ENCODE measurements around the gene PLEKHN1. TPM values are rescaled to one million over a fixed set of nuclear protein-coding genes. Genes with fewer than 3 reads are reported as not detected.

PLEKHN1 gene
- total RNA-seq, 2 donors from 2014 or later = 1.5 to 4.6 TPM

- no peak for DNase-seq
- H3K9me3 ChIP-seq (ENCODE audit: control insufficient read depth, low read length) = no peaks in the 10 kb centered on the region
- no peak overlapping the region for H3K9ac ChIP-seq (ENCODE audit: extremely low read depth, low read length, poor library complexity, severe bottlenecking)
- peaks cover 76% of the 10 kb centered on the region for H3K36me3 ChIP-seq (ENCODE audit: control insufficient read depth, insufficient read depth, low read length)
- no peak overlapping the region for H3K4me3 Mint-ChIP-seq
- H3K27me3 ChIP-seq (ENCODE audit: control insufficient read depth, insufficient read depth, low read length, poor library complexity, severe bottlenecking) = no peaks in the 10 kb centered on the region
- H3K4me1 ChIP-seq (ENCODE audit: control insufficient read depth, insufficient read depth, low read length) = no peaks in the 10 kb centered on the region
- H3K27me3 Mint-ChIP-seq (ENCODE audit: insufficient read depth) = no peaks in the 10 kb centered on the region
- H3K4me3 ChIP-seq (ENCODE audit: low read length) = no peak overlapping the region
- 88 to 92% methylated on average over 23 to 32 of the region's 32 CpGs for WGBS, 2 experiments (ENCODE audit: insufficient coverage in 1 of 2, insufficient read length in 1 of 2)
- TF ChIP-seq CTCF (conservative IDR thresholded peaks at IDR 0.05) = no peak
- H3K27ac ChIP-seq (ENCODE audit: low read depth, low read length) = no peak overlapping the region
- H3K36me3 Mint-ChIP-seq (ENCODE audit: low read depth) = peaks cover 65% of the 10 kb centered on the region
- H3K9me3 Mint-ChIP-seq = no peaks in the 10 kb centered on the region
- peaks cover 12% of the 10 kb centered on the region for H3K4me1 Mint-ChIP-seq
- H3K27ac Mint-ChIP-seq = no peak overlapping the region
Measured at GRCh38 chr1:953524-954320, 12.6 kb upstream of the PLEKHN1 start.

- H3K9me3 Mint-ChIP-seq = no peaks in the 10 kb centered on the region
- TF ChIP-seq CTCF (conservative IDR thresholded peaks at IDR 0.05) = no peak
- WGBS, 2 experiments (ENCODE audit: insufficient coverage in 1 of 2, insufficient read length in 1 of 2) = 90 to 94% methylated on average over 11 to 13 of the region's 13 CpGs
- Histone ChIP-seq H3K36me3 (ENCODE audit: control insufficient read depth, insufficient read depth, low read length) (peaks cover 64% of the 10 kb centered on the region), H3K9ac (ENCODE audit: extremely low read depth, low read length, poor library complexity, severe bottlenecking) (no peak overlapping the region), H3K27ac (ENCODE audit: low read depth, low read length) (no peak overlapping the region), H3K4me1 (ENCODE audit: control insufficient read depth, insufficient read depth, low read length) (no peaks in the 10 kb centered on the region), H3K9me3 (ENCODE audit: control insufficient read depth, low read length) (no peaks in the 10 kb centered on the region), H3K4me3 (ENCODE audit: low read length) (no peak overlapping the region), H3K27me3 (ENCODE audit: control insufficient read depth, insufficient read depth, low read length, poor library complexity, severe bottlenecking) (peaks cover 7% of the 10 kb centered on the region)
- peaks cover 55% of the 10 kb centered on the region for H3K36me3 Mint-ChIP-seq (ENCODE audit: low read depth)
- DNase-seq = no peak
- H3K27ac Mint-ChIP-seq = no peak overlapping the region
- peaks cover 12% of the 10 kb centered on the region for H3K4me1 Mint-ChIP-seq
- H3K27me3 Mint-ChIP-seq (ENCODE audit: insufficient read depth) = peaks cover 4% of the 10 kb centered on the region
- H3K4me3 Mint-ChIP-seq = no peak overlapping the region
Measured at GRCh38 chr1:954927-955326, 11.4 kb upstream of the PLEKHN1 start.

GRCh38 chr1:955474-955873 lies 10.8 kb upstream of the PLEKHN1 start:
- Mint-ChIP-seq H3K9me3 (no peaks in the 10 kb centered on the region), H3K4me3 (no peak overlapping the region), H3K36me3 (ENCODE audit: low read depth) (peaks cover 50% of the 10 kb centered on the region), H3K27me3 (ENCODE audit: insufficient read depth) (peaks cover 8% of the 10 kb centered on the region), H3K4me1 (peaks cover 12% of the 10 kb centered on the region), H3K27ac (no peak overlapping the region)
- Histone ChIP-seq H3K4me3 (ENCODE audit: low read length) (no peak overlapping the region), H3K27ac (ENCODE audit: low read depth, low read length) (no peak overlapping the region), H3K9ac (ENCODE audit: extremely low read depth, low read length, poor library complexity, severe bottlenecking) (no peak overlapping the region), H3K4me1 (ENCODE audit: control insufficient read depth, insufficient read depth, low read length) (no peaks in the 10 kb centered on the region), H3K9me3 (ENCODE audit: control insufficient read depth, low read length) (no peaks in the 10 kb centered on the region), H3K36me3 (ENCODE audit: control insufficient read depth, insufficient read depth, low read length) (peaks cover 58% of the 10 kb centered on the region), H3K27me3 (ENCODE audit: control insufficient read depth, insufficient read depth, low read length, poor library complexity, severe bottlenecking) (peaks cover 12% of the 10 kb centered on the region)
- WGBS, 2 experiments (ENCODE audit: insufficient coverage in 1 of 2, insufficient read length in 1 of 2) = 93 to 100% methylated on average over 3 to 6 of the region's 6 CpGs
- no peak for TF ChIP-seq CTCF (conservative IDR thresholded peaks at IDR 0.05)
- no peak for DNase-seq
